Skeletal muscle tissue (tissue), 4 donors: ENCODE data around the gene OBSCN. TPM values are rescaled to one million over a fixed set of nuclear protein-coding genes. Genes with fewer than 3 reads are reported as not detected.
A peak's percentile ranks its signal among the peaks of the same experiment; 100 is the strongest.

ENCODE experiments used
- H3K27ac ChIP-seq: one replicate; pipeline ENCODE4 v1.7.0; 2013; ENCODE audit warnings: mild to moderate bottlenecking, low read depth, low read length, inconsistent platforms
- H3K27me3 ChIP-seq, 3 donors: one replicate each; pipeline ENCODE4 v1.7.0; 2013; ENCODE audit warnings: low read length in 3 of 3; ENCODE audit not compliant: control insufficient read depth in 3 of 3, insufficient read depth in 3 of 3
- H3K36me3 ChIP-seq, 3 donors: one replicate each; pipeline ENCODE4 v1.7.0; 2013; ENCODE audit warnings: low read length in 3 of 3; ENCODE audit not compliant: control insufficient read depth in 3 of 3, insufficient read depth in 3 of 3
- H3K4me1 ChIP-seq, 3 donors: one replicate each; pipeline ENCODE4 v1.7.0; 2013; ENCODE audit warnings: low read length in 3 of 3, mild to moderate bottlenecking in 3 of 3; ENCODE audit not compliant: control insufficient read depth in 3 of 3, insufficient read depth in 3 of 3
- H3K4me3 ChIP-seq, 3 donors: one replicate each; pipeline ENCODE4 v1.7.0; 2013; ENCODE audit warnings: low read length in 3 of 3
- H3K9ac ChIP-seq, 3 donors: one replicate each; pipeline ENCODE4 v1.7.0; 2013; ENCODE audit warnings: low read length in 3 of 3, mild to moderate bottlenecking in 3 of 3, moderate library complexity in 2 of 3, low read depth in 1 of 3
- H3K9me3 ChIP-seq, 3 donors: one replicate each; pipeline ENCODE4 v1.7.0; 2013; ENCODE audit warnings: low read length in 3 of 3; ENCODE audit not compliant: control insufficient read depth in 3 of 3
- total RNA-seq: library from RNA; depleted of rRNA; stranded (reverse); fragments of >200 nt; gene quantifications from one replicate; pipeline ENCODE4 v1.2.3, GENCODE V29; 2014
- donor health status: Osteomylitis.

Gene OBSCN
- total RNA-seq, 1 donor from 2014 or later: 460 TPM

GRCh38 chr1:228370439-228370940 is 162.6 kb downstream of the OBSCN start:
- peak overlapping the region; percentile 74 for H3K27ac ChIP-seq
- H3K36me3 ChIP-seq: peaks cover 58 to 88% (median 73%) of the 10 kb centered on the region in 3 donors
- no peak overlapping the region for H3K4me3 ChIP-seq
- peaks cover 0 to 2% (median 0%) of the 10 kb centered on the region in 3 donors for H3K27me3 ChIP-seq
- peak overlapping the region in 2 of 3 donors; percentile 9 to 72 for H3K9ac ChIP-seq
- H3K9me3 ChIP-seq: no peaks in the 10 kb centered on the region
- H3K4me1 ChIP-seq: peaks cover 47 to 100% (median 98%) of the 10 kb centered on the region in 3 donors

GRCh38 chr1:228370941-228371740 is 163.3 kb downstream of the OBSCN start:
- H3K9me3 ChIP-seq: no peaks in the 10 kb centered on the region
- peaks cover 42 to 100% (median 96%) of the 10 kb centered on the region in 3 donors for H3K4me1 ChIP-seq
- peaks cover 0 to 2% (median 0%) of the 10 kb centered on the region in 3 donors for H3K27me3 ChIP-seq
- no peak overlapping the region for H3K4me3 ChIP-seq
- H3K27ac ChIP-seq: peak overlapping the region; percentile 74
- peak overlapping the region in 1 of 3 donors; percentile 72 for H3K9ac ChIP-seq
- H3K36me3 ChIP-seq: peaks cover 58 to 88% (median 73%) of the 10 kb centered on the region in 3 donors

GRCh38 chr1:228371741-228372182 is 163.9 kb downstream of the OBSCN start:
- peak overlapping the region in 1 of 3 donors; percentile 45 for H3K9ac ChIP-seq
- peaks cover 57 to 88% (median 73%) of the 10 kb centered on the region in 3 donors for H3K36me3 ChIP-seq
- no peak overlapping the region for H3K4me3 ChIP-seq
- peaks cover 39 to 97% (median 93%) of the 10 kb centered on the region in 3 donors for H3K4me1 ChIP-seq
- no peaks in the 10 kb centered on the region for H3K9me3 ChIP-seq
- H3K27ac ChIP-seq: peak overlapping the region; percentile 56
- H3K27me3 ChIP-seq: no peaks in the 10 kb centered on the region

- peak overlapping the region in 1 of 3 donors; percentile 45 for H3K9ac ChIP-seq
- H3K4me1 ChIP-seq: peaks cover 39 to 91% (median 88%) of the 10 kb centered on the region in 3 donors
- peak overlapping the region; percentile 58 for H3K27ac ChIP-seq
- no peaks in the 10 kb centered on the region for H3K9me3 ChIP-seq
- H3K36me3 ChIP-seq: peaks cover 57 to 88% (median 73%) of the 10 kb centered on the region in 3 donors
- H3K27me3 ChIP-seq: no peaks in the 10 kb centered on the region
- H3K4me3 ChIP-seq: no peak overlapping the region
Measured at GRCh38 chr1:228372183-228373003, 164.5 kb downstream of the OBSCN start.

- Histone ChIP-seq H3K9me3 (no peaks in the 10 kb centered on the region), H3K9ac (peak overlapping the region in 1 of 3 donors; percentile 50), H3K27me3 (no peaks in the 10 kb centered on the region), H3K36me3 (peaks cover 59 to 86% (median 78%) of the 10 kb centered on the region in 3 donors), H3K4me3 (no peak overlapping the region), H3K27ac (peak overlapping the region; percentile 58), H3K4me1 (peaks cover 36 to 88% (median 84%) of the 10 kb centered on the region in 3 donors)
Measured at GRCh38 chr1:228373004-228373680, 165.3 kb downstream of the OBSCN start.

DNA sequence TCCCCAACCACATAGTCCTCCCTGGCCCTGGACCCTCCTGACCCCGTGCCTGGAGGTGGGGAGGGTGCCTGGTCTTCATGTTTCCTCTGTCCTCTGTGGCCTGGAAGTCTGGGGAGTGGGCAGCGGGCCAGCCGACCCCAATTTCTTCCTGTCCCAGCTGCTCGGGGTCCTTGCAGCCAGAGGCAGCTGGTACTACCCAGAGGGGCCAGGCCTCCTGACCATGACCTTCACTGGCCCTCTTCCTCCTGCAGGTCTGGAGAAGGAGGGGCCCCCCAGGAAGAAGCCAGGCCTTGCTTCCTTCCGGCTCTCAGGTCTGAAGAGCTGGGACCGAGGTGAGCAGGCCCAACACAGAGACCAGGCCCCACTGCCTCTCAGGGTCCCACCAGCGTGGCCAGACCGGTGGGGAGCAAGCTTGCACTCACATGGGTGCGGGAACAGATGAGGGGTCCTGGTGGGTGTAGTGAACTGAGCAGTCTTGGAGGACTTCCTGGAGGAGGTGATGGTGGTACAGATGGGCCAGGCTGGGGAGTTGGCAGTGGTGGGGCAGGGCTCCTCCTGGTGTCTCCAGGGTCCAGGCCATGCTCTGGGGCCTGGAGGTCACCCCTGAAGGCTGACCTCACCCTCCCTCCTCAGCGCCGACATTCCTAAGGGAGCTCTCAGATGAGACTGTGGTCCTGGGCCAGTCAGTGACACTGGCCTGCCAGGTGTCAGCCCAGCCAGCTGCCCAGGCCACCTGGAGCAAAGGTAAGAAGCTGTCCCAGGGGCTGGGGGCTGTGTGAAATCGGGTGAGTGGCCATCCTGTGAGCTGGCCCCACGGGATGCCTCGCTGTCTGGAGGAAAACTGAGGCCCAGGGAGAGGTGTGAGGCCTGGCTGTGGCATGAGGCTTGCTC is 166.1 kb downstream of the OBSCN start:
- Histone ChIP-seq H3K36me3 (peaks cover 55 to 81% (median 79%) of the 10 kb centered on the region in 3 donors), H3K4me3 (no peak overlapping the region), H3K27ac (peak overlapping the region; percentile 58), H3K9me3 (no peaks in the 10 kb centered on the region), H3K4me1 (peaks cover 29 to 80% (median 78%) of the 10 kb centered on the region in 3 donors), H3K9ac (peak overlapping the region in 2 of 3 donors; percentile 33 to 50), H3K27me3 (no peaks in the 10 kb centered on the region)

GRCh38 chr1:228374711-228375577 is 167.1 kb downstream of the OBSCN start:
- Histone ChIP-seq H3K27me3 (no peaks in the 10 kb centered on the region), H3K9ac (peak overlapping the region in 2 of 3 donors; percentile 32 to 62), H3K36me3 (peaks cover 48 to 79% (median 75%) of the 10 kb centered on the region in 3 donors), H3K4me3 (peak overlapping the region in 1 of 3 donors; percentile 5), H3K27ac (peak overlapping the region; percentile 75), H3K9me3 (no peaks in the 10 kb centered on the region), H3K4me1 (peaks cover 18 to 74% (median 73%) of the 10 kb centered on the region in 3 donors)

DNA sequence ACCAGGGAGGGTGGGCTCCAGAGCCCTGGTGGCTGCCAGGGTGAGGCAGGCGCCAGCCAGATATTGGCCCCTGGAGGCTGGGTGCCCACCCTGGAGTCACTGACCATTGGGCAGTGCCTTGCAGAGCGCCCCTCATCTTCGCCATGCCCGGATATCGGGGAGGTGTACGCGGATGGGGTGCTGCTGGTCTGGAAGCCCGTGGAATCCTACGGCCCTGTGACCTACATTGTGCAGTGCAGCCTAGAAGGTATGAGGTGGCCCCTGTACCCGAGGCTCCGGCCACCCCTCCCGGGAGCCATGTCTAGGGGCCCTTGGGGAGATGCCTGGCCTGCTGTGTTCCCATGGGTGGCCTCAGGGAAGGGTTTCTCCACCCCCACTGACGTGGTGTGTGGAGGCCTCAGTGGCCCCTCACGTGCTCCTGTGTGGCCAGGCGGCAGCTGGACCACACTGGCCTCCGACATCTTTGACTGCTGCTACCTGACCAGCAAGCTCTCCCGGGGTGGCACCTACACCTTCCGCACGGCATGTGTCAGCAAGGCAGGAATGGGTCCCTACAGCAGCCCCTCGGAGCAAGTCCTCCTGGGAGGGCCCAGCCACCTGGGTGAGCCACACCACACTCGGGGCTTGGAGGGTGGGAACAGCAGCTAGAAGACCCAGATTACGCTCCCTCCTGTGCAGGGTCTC is 167.9 kb downstream of the OBSCN start:
- H3K9me3 ChIP-seq: no peaks in the 10 kb centered on the region
- peak overlapping the region; percentile 75 for H3K27ac ChIP-seq
- H3K9ac ChIP-seq: peak overlapping the region in 2 of 3 donors; percentile 32 to 62
- no peaks in the 10 kb centered on the region for H3K27me3 ChIP-seq
- H3K4me3 ChIP-seq: no peak overlapping the region
- H3K36me3 ChIP-seq: peaks cover 44 to 71% (median 67%) of the 10 kb centered on the region in 3 donors
- peaks cover 11 to 67% (median 65%) of the 10 kb centered on the region in 3 donors for H3K4me1 ChIP-seq
